ENCODE data around the gene GPRIN1. TPM values are rescaled to one million over a fixed set of nuclear protein-coding genes. Genes with fewer than 3 reads are reported as not detected.

Gene GPRIN1
- total RNA-seq, 2 donors from 2014 or later = 0.22 to 0.79 TPM

DNA sequence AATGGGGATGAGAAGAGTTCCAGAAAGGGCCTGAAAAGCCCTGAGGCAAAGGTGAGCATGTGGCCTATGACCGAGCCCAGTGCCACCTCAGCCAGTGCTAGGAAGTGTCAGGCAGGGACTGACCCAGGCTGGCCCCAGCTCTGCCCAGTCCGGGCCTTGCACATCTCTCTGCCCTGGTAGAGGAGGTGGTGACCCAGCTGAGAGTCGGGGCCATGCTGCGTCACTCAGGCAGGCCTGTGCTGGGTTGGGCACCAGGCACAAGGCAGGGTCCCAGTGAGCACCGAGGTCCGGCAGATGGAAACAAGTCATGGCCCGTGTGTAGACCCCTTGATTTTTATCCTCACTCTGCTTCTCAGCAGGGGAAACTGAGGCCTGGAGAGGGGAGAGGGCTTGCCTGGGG is 60.1 kb downstream of the GPRIN1 start:
- TF ChIP-seq CTCF (IDR thresholded peaks at IDR 0.05) = no peak
- Histone ChIP-seq H3K4me3 (no peak overlapping the region), H3K4me1 (peaks cover 0 to 13% of the 10 kb centered on the region in 2 donors), H3K27me3 (no peaks in the 10 kb centered on the region), H3K36me3 (no peaks in the 10 kb centered on the region), H3K9me3 (no peaks in the 10 kb centered on the region), H3K27ac (no peak overlapping the region)
- DNase-seq (ENCODE audit: low spot score) = no peak

GRCh38 chr5:176548967-176549444 is 61.0 kb downstream of the GPRIN1 start, which contains the start of gene CDHR2:
CDHR2 (plus strand) TSS chr5:176549342; CDS start chr5:176565353, 16,011 bp downstream.
- no peaks in the 10 kb centered on the region for H3K27me3 ChIP-seq
- TF ChIP-seq CTCF (IDR thresholded peaks at IDR 0.05) = no peak
- peak within 1 kb of the TSS; percentile 16 to 25 for H3K27ac ChIP-seq

DNA sequence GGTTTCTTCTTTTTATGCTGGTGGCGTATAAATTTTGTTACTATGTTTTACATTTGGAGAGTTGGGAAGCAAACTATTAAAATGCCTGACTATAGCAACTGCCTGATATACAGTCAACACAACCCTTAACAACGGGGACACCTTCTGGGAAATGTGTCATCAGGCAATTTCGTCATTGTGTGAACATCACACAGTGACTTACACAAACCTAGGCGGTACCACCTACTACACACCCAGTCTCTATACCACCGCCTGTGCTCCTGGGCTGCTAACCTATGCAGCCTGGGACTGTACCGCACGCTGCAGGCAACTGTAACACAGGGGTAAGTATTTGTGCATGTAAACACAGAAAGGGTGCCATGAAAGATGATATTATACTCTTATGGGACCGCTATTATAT is 62.2 kb downstream of the GPRIN1 start:
- Histone ChIP-seq H3K9me3 (no peaks in the 10 kb centered on the region), H3K4me1 (peaks cover 0 to 16% of the 10 kb centered on the region in 2 donors), H3K4me3 (no peak overlapping the region), H3K27me3 (no peaks in the 10 kb centered on the region), H3K27ac (peak overlapping the region; percentile 16 to 25), H3K36me3 (no peaks in the 10 kb centered on the region)
- DNase-seq (ENCODE audit: low spot score) = no peak
- TF ChIP-seq CTCF (IDR thresholded peaks at IDR 0.05) = no peak

More at GRCh38 chr5:176548967-176549444, 61.0 kb downstream of the GPRIN1 start, which contains the start of gene CDHR2:
- Histone ChIP-seq H3K4me1 (peaks cover 0 to 12% of the 10 kb centered on the region in 2 donors), H3K36me3 (no peaks in the 10 kb centered on the region), H3K4me3 (no peak within 1 kb of the TSS), H3K9me3 (no peaks in the 10 kb centered on the region)
- no peak for DNase-seq (ENCODE audit: low spot score)

Small RNAs within 50 kb of the gene (microRNA-seq; reads per million reads assigned to microRNA genes)
- 0 reads per million in 2 donors for gene MIR4281 (ENCODE audit: borderline number of aligned reads in 2 of 2, borderline replicate concordance in 1 of 2)

Other genes starting within 250 kb of the GPRIN1 start
- 100 to 1,000 TPM; 118 to 141 TPM for gene KIAA1191, start 248.4 kb downstream of the GPRIN1 start, total RNA-seq
- gene ARL10, start 244.7 kb downstream of the GPRIN1 start, total RNA-seq = 1 to 10 TPM; 4.0 to 5.8 TPM
- 10 to 100 TPM; 11.8 to 16.0 TPM for gene NOP16, start 221.6 kb downstream of the GPRIN1 start, total RNA-seq
- gene HIGD2A, start 221.4 kb downstream of the GPRIN1 start, total RNA-seq = 100 to 1,000 TPM; 231 to 249 TPM
- 100 to 1,000 TPM; 241 to 341 TPM for gene CLTB, start 193.6 kb downstream of the GPRIN1 start, total RNA-seq
- 10 to 100 TPM; 14.4 to 19.5 TPM for gene FAF2, start 161.8 kb downstream of the GPRIN1 start, total RNA-seq
- 10 to 100 TPM; 10.7 to 12.4 TPM for gene RNF44, start 72.8 kb downstream of the GPRIN1 start, total RNA-seq
- gene CDHR2, start 60.8 kb downstream of the GPRIN1 start, total RNA-seq = under 1 TPM in 1 of 2 donors, not detected in 1; 0.12 TPM
- gene SNCB, start 20.4 kb upstream of the GPRIN1 start, total RNA-seq = under 1 TPM in 1 of 2 donors, not detected in 1; 0.67 TPM
- not detected for gene EIF4E1B, start 20.5 kb upstream of the GPRIN1 start, total RNA-seq
- 10 to 100 TPM; 15.0 to 20.4 TPM for gene TSPAN17, start 37.3 kb upstream of the GPRIN1 start, total RNA-seq
- gene UNC5A, start 200.4 kb upstream of the GPRIN1 start, total RNA-seq = not detected